ENCODE measurements around the gene AMDHD1.

The AMDHD1 gene

GRCh38 chr12:96000858-96001257 is 57.7 kb downstream of the AMDHD1 start:
- H3K4me1 ChIP-seq (ENCODE audit: control insufficient read depth in 5 of 5, insufficient read depth in 5 of 5, low read length in 5 of 5) = peaks cover 0 to 9% (median 7%) of the 10 kb centered on the region in 5 donors
- H3K27ac ChIP-seq (ENCODE audit: low read depth, low read length) = no peak overlapping the region
- H3K9me3 ChIP-seq (ENCODE audit: control insufficient read depth in 5 of 5, low read length in 5 of 5) = no peaks in the 10 kb centered on the region
- H3K4me3 ChIP-seq (ENCODE audit: low read depth in 1 of 5, low read length in 5 of 5) = no peak overlapping the region
- H3K36me3 ChIP-seq (ENCODE audit: control insufficient read depth in 5 of 5, insufficient read depth in 5 of 5, low read length in 5 of 5) = peaks cover 21 to 44% (median 34%) of the 10 kb centered on the region in 5 donors
- no peak overlapping the region for H3K9ac ChIP-seq (ENCODE audit: low read length in 5 of 5)
- no peaks in the 10 kb centered on the region for H3K27me3 ChIP-seq (ENCODE audit: control insufficient read depth in 5 of 5, insufficient read depth in 4 of 5, low read length in 5 of 5)

GRCh38 chr12:96006727-96007126 is 63.6 kb downstream of the AMDHD1 start:
- no peak overlapping the region for H3K4me3 ChIP-seq (ENCODE audit: low read depth in 1 of 5, low read length in 5 of 5)
- no peak overlapping the region for H3K9ac ChIP-seq (ENCODE audit: low read length in 5 of 5)
- H3K27me3 ChIP-seq (ENCODE audit: control insufficient read depth in 5 of 5, insufficient read depth in 4 of 5, low read length in 5 of 5) = no peaks in the 10 kb centered on the region
- H3K36me3 ChIP-seq (ENCODE audit: control insufficient read depth in 5 of 5, insufficient read depth in 5 of 5, low read length in 5 of 5) = peaks cover 52 to 77% (median 64%) of the 10 kb centered on the region in 5 donors
- no peaks in the 10 kb centered on the region for H3K9me3 ChIP-seq (ENCODE audit: control insufficient read depth in 5 of 5, low read length in 5 of 5)
- H3K27ac ChIP-seq (ENCODE audit: low read depth, low read length) = no peak overlapping the region
- no peaks in the 10 kb centered on the region for H3K4me1 ChIP-seq (ENCODE audit: control insufficient read depth in 5 of 5, insufficient read depth in 5 of 5, low read length in 5 of 5)

- Histone ChIP-seq H3K4me3 (ENCODE audit: low read depth in 1 of 5, low read length in 5 of 5) (no peak overlapping the region), H3K36me3 (ENCODE audit: control insufficient read depth in 5 of 5, insufficient read depth in 5 of 5, low read length in 5 of 5) (peaks cover 60 to 80% (median 69%) of the 10 kb centered on the region in 5 donors), H3K27me3 (ENCODE audit: control insufficient read depth in 5 of 5, insufficient read depth in 4 of 5, low read length in 5 of 5) (no peaks in the 10 kb centered on the region), H3K9ac (ENCODE audit: low read length in 5 of 5) (peak overlapping the region in 1 of 5 donors; percentile 32), H3K9me3 (ENCODE audit: control insufficient read depth in 5 of 5, low read length in 5 of 5) (no peaks in the 10 kb centered on the region), H3K4me1 (ENCODE audit: control insufficient read depth in 5 of 5, insufficient read depth in 5 of 5, low read length in 5 of 5) (no peaks in the 10 kb centered on the region), H3K27ac (ENCODE audit: low read depth, low read length) (no peak overlapping the region)
Measured at GRCh38 chr12:96007729-96008128, 64.6 kb downstream of the AMDHD1 start.

- Histone ChIP-seq H3K27ac (ENCODE audit: low read depth, low read length) (no peak overlapping the region), H3K4me3 (ENCODE audit: low read depth in 1 of 5, low read length in 5 of 5) (no peak overlapping the region), H3K4me1 (ENCODE audit: control insufficient read depth in 5 of 5, insufficient read depth in 5 of 5, low read length in 5 of 5) (peaks cover 0 to 9% (median 3%) of the 10 kb centered on the region in 5 donors), H3K27me3 (ENCODE audit: control insufficient read depth in 5 of 5, insufficient read depth in 4 of 5, low read length in 5 of 5) (no peaks in the 10 kb centered on the region), H3K9ac (ENCODE audit: low read length in 5 of 5) (no peak overlapping the region), H3K9me3 (ENCODE audit: control insufficient read depth in 5 of 5, low read length in 5 of 5) (no peaks in the 10 kb centered on the region), H3K36me3 (ENCODE audit: control insufficient read depth in 5 of 5, insufficient read depth in 5 of 5, low read length in 5 of 5) (peaks cover 33 to 63% (median 40%) of the 10 kb centered on the region in 5 donors)
Measured at GRCh38 chr12:96014943-96015599, 71.9 kb downstream of the AMDHD1 start.

GRCh38 chr12:96015672-96016071 is 72.5 kb downstream of the AMDHD1 start:
- no peak overlapping the region for H3K27ac ChIP-seq (ENCODE audit: low read depth, low read length)
- peaks cover 29 to 60% (median 34%) of the 10 kb centered on the region in 5 donors for H3K36me3 ChIP-seq (ENCODE audit: control insufficient read depth in 5 of 5, insufficient read depth in 5 of 5, low read length in 5 of 5)
- no peaks in the 10 kb centered on the region for H3K27me3 ChIP-seq (ENCODE audit: control insufficient read depth in 5 of 5, insufficient read depth in 4 of 5, low read length in 5 of 5)
- no peak overlapping the region for H3K9ac ChIP-seq (ENCODE audit: low read length in 5 of 5)
- H3K4me3 ChIP-seq (ENCODE audit: low read depth in 1 of 5, low read length in 5 of 5) = no peak overlapping the region
- no peaks in the 10 kb centered on the region for H3K9me3 ChIP-seq (ENCODE audit: control insufficient read depth in 5 of 5, low read length in 5 of 5)
- peaks cover 0 to 9% (median 3%) of the 10 kb centered on the region in 5 donors for H3K4me1 ChIP-seq (ENCODE audit: control insufficient read depth in 5 of 5, insufficient read depth in 5 of 5, low read length in 5 of 5)
